ELR (cell line): Measurements from ENCODE around the gene BACE1-AS.
"Not testable (repeated sequence)": the region's sequence is repeated elsewhere in the genome, so short reads cannot be mapped to it uniquely, and the experiment has no call there.

ENCODE experiments used
- DNase-seq: peaks from one replicate; pipeline ENCODE4 v3.0.0-alpha.2; 2015; ENCODE audit warnings: low read depth

The BACE1-AS gene

DNA sequence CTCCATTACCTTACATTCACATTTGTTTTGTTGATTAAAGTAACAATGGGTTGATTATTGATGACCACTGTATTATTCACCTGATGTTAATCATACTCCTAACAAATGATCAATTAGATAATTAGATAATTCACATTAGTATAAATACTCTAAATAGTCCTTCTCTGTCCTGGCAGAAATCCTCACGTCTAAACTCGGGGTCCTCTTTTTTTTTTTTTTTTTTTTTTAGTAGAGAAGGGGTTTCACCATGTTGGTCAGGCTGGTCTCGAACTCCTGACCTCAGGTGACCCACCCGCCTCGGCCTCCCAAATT, 36.1 kb downstream of the BACE1-AS start:
- not testable (repeated sequence) for DNase-seq

DNA sequence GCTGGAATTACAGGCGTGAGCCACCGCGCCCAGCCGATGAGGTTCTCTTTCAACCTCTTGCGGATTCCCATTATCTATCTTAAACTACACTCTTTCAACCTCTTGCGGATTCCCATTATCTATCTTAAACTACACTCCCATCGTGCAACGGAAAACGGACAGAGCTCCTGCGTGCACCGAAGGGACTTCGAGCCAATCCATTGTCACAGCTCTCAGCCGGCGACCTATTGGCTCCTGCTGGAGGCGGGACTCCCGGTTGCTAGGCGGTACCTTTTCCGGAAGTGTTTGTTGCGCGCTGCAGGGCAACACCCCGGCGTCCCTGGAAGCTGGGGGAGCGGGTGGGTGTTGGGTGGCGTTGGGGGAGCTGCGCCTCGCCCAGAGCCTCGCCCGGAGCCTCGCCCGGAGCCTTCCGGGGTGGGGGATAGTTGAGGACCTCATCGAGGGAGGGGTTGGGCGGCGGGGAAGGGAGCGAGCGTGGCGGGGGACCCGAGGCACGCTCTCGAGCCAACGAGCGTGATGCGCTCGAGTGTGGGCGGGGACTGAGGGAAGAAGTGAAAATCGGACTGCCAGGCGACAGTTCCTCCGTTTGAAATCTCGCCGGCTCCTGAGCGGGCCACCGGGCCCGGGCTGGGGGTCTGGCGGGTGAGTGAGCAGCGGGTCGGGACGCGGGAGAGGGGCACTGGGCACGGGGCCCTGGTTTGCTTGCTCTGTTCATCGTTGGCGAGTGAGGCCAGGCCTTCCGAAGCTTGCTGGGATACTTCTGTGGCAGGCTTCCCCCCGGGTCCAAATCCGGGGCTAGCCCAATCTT, 36.6 kb downstream of the BACE1-AS start, which contains the start of gene CEP164:
Gene CEP164 (plus strand): TSS at position 288 of the 808 bp plus-strand sequence. CDS start 10,733 bp downstream, outside the sequence.
- DNase-seq, result peak; percentile 97

DNA sequence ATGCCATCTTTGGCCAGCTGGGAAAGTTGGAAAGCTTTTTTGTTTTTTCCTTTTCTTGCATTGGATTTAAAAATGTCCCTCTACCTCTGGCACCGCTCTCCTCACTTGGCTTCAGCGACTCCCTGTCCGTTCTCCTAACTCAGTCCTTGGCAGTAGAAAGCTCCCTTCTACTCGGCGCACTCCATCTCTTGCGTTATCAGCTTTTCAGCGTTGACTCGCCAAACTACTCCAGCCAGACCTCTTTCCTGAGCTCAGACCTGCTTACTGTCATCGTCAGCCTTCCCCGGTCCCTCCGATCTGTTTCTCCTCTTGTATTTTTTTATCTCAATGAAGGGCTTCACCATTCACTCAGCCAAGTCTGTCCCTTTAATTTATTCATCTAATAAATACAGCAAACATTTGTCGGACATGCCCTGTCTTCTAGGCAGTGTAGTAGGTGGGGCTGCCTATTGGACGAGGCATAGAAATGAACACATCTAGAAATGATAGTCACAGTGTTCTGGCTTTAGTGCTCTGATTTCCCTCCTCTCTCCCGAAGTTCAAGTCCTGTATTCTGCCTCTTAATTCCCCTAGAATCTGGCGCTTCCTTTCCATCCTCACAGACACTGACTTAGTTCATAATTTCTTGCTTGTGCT, 37.3 kb downstream of the BACE1-AS start:
- DNase-seq, result peak; percentile 57

DNA sequence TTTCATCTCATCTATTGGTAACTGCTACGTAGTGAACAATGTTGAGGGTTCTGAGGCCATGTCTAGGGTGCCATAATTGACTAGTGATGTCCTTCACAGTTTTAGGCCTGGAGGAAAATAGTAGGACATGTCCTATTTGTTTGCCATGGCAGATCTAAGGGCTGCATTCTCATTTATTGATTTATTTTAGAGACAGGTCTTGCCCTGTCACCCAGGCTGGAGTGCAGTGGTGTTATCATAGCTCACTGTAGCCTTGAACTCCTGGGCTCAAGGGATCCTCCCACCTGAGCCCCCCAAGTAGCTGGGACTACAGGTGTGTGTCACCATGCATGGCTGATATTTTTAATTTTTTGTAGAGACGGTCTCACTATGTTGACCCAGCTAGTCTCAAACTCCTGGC, 41.7 kb downstream of the BACE1-AS start:
- DNase-seq, result no peak

DNA sequence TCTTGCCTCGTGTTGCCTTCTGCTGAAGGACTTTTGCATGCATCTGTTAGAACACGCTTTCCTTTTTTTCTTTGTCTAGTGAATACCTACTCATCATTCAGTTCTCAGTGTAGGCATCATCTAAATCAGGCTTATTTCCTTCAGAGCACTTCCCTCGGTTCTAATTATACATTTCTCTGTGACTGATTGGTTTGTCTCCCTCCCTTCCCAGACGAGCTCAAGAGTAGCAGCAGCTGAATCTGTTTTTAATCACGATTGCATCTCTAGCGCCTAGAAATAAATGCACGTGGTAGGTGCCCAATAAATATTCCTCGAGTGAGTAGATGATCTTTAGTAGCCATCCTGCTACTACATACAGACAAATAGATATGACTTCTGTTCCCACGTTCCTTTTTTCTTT, 42.8 kb downstream of the BACE1-AS start:
- DNase-seq, result no peak

DNA sequence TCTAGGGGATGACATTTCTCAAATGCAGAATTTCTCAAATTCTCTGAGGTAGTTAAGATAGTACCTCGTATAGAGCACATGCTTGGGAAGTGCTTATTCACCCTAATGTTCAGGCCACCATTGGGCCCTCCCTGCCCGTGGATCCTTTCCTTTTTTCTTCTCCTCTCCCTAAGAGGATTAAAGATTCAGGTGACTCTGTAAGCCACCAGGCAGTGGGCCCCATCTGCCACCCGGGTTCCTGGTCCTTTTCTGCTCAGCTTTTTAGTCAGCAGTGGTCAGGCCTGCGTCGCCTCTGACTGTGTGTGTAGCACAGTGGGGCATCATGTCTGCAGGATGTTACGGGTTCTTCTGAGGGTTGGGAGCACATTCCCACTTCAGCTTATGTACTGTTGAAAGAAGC, 43.8 kb downstream of the BACE1-AS start:
- DNase-seq, result no peak

DNA sequence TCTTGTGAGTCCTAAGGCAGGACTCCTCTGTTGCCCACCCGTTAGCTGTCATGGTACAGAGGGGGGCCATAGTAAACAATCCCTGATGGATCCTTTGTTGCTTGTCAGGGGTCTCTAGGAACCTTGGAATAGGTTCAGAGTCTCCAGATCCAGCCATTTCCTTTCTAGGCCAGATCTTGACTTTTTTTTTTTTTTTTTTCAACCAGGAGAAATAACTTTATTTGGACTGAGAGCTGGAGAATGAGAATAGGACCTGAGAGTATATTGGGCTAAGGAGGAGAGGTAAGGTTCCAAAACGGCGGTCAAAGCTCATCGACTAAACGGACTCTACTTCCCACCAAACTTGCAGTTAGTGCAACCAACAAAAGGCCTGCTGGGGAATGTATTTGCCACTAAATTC, 44.3 kb downstream of the BACE1-AS start:
- DNase-seq, result no peak

DNA sequence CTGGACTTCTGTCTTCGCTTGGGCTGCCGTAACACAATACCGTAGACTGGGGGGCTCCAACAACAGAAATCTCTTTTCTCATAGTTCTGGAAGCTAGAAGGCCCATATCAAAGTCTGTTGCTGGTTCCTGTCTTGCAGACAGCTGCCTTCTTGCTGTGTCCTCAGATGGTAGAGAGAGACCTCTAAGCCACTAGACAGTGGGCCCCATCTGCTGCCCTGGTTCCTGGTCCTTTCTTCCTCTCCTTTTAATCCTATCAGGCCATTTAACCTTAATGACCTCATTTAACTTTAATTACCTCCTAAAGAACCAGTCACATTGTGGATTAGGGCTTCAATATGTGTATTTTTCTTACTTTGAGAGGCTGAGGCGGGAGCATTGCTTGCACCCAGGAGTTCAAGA, 45.9 kb downstream of the BACE1-AS start:
- no peak for DNase-seq
